DOHH2 (cell line): ENCODE data around the gene LRRC3B.

ENCODE experiments used
- H3F3A ChIP-seq: fragments of 200-600 bp; sonication (generic), shearing (Covaris generic); 2 replicates; pipeline ENCODE4 v1.6.0; 2016; ENCODE audit warnings: antibody characterized with exemption, mild to moderate bottlenecking; ENCODE audit not compliant: control insufficient read depth, insufficient read depth
- H3K27ac ChIP-seq: fragments of 200-600 bp; sonication (generic); 2 replicates; pipeline ENCODE4 v1.5.1; 2014; ENCODE audit warnings: low read depth, mild to moderate bottlenecking, low read length, moderate library complexity
- H3K27me3 ChIP-seq: fragments of 200-600 bp; sonication (generic); 2 replicates; pipeline ENCODE4 v1.6.1; 2014; ENCODE audit warnings: mild to moderate bottlenecking, low read length, mixed read lengths; ENCODE audit not compliant: control insufficient read depth
- H3K36me3 ChIP-seq: fragments of 200-600 bp; sonication (generic); 2 replicates; pipeline ENCODE4 v1.6.1; 2014; ENCODE audit warnings: mild to moderate bottlenecking, low read length, moderate library complexity, mixed read lengths; ENCODE audit not compliant: control insufficient read depth
- H3K4me1 ChIP-seq: fragments of 200-600 bp; sonication (generic); 2 replicates; pipeline ENCODE4 v1.6.1; 2014; ENCODE audit warnings: mild to moderate bottlenecking, low read length, mixed read lengths; ENCODE audit not compliant: control insufficient read depth
- H3K4me2 ChIP-seq: fragments of 200-600 bp; sonication (generic); 2 replicates; pipeline ENCODE4 v1.6.0; 2014; ENCODE audit warnings: mild to moderate bottlenecking, low read length, moderate library complexity
- H3K4me3 ChIP-seq: fragments of 200-600 bp; sonication (generic); 2 replicates; pipeline ENCODE4 v1.5.1; 2014; ENCODE audit warnings: mild to moderate bottlenecking, low read length, mixed read lengths
- H3K79me2 ChIP-seq: fragments of 200-600 bp; sonication (generic); 2 replicates; pipeline ENCODE4 v1.6.1; 2014; ENCODE audit warnings: mild to moderate bottlenecking, low read length, mixed read lengths; ENCODE audit not compliant: control insufficient read depth
- H3K9me2 ChIP-seq: fragments of 200-600 bp; sonication (generic); replicated peaks from 2 replicates; pipeline ENCODE4 v1.6.1; 2014; ENCODE audit warnings: mild to moderate bottlenecking, low read length, mixed read lengths; ENCODE audit not compliant: control insufficient read depth
- H3K9me3 ChIP-seq: fragments of 200-600 bp; sonication (generic); 2 replicates; pipeline ENCODE4 v1.6.1; 2014; ENCODE audit warnings: antibody characterized with exemption, low read length, mixed read lengths; ENCODE audit not compliant: control insufficient read depth, insufficient read depth
- H4K20me1 ChIP-seq: fragments of 200-600 bp; sonication (generic); 2 replicates; pipeline ENCODE4 v1.6.0; 2014; ENCODE audit warnings: low read depth, mild to moderate bottlenecking, antibody characterized with exemption, low read length, moderate library complexity; ENCODE audit not compliant: control insufficient read depth, insufficient read depth
- CTCF ChIP-seq: fragments of 200-600 bp; sonication (generic); IDR thresholded peaks from one replicate; pipeline ENCODE4 v1.5.1; 2014; ENCODE audit warnings: antibody characterized with exemption, mild to moderate bottlenecking, low read depth, low read length; ENCODE audit not compliant: poor library complexity, severe bottlenecking
- EZH2phosphoT487 ChIP-seq: fragments of 200-600 bp; sonication (generic); IDR thresholded peaks from 2 replicates; pipeline ENCODE4 v1.6.1; 2017; ENCODE audit warnings: borderline replicate concordance, mild to moderate bottlenecking, antibody characterized with exemption, low read length, moderate library complexity, mixed read lengths

Gene LRRC3B

GRCh38 chr3:26652164-26652563 lies 29.6 kb downstream of the LRRC3B start:
- H3K27ac ChIP-seq, result no peak overlapping the region
- H3K9me3 ChIP-seq, result no peaks in the 10 kb centered on the region
- H3K4me2 ChIP-seq, result no peak overlapping the region
- no peaks in the 10 kb centered on the region for H3K36me3 ChIP-seq
- no peaks in the 10 kb centered on the region for H3F3A ChIP-seq
- no peaks in the 10 kb centered on the region for H3K4me1 ChIP-seq
- no peaks in the 10 kb centered on the region for H3K27me3 ChIP-seq
- no peaks in the 10 kb centered on the region for H3K9me2 ChIP-seq
- H3K79me2 ChIP-seq, result no peaks in the 10 kb centered on the region
- H3K4me3 ChIP-seq, result no peak overlapping the region
- no peaks in the 10 kb centered on the region for H4K20me1 ChIP-seq
- TF ChIP-seq CTCF (no peak), EZH2phosphoT487 (no peak)

GRCh38 chr3:26653811-26654425 lies 31.3 kb downstream of the LRRC3B start:
- Histone ChIP-seq H3K27ac (no peak overlapping the region), H3K9me2 (no peaks in the 10 kb centered on the region), H3K9me3 (no peaks in the 10 kb centered on the region), H3K4me1 (no peaks in the 10 kb centered on the region), H3K36me3 (no peaks in the 10 kb centered on the region), H4K20me1 (no peaks in the 10 kb centered on the region), H3K27me3 (no peaks in the 10 kb centered on the region), H3F3A (no peaks in the 10 kb centered on the region), H3K4me2 (no peak overlapping the region), H3K4me3 (no peak overlapping the region), H3K79me2 (no peaks in the 10 kb centered on the region)
- TF ChIP-seq CTCF, result no peak
- TF ChIP-seq EZH2phosphoT487, result no peak

- H3K4me1 ChIP-seq, result no peaks in the 10 kb centered on the region
- no peak for TF ChIP-seq CTCF
- TF ChIP-seq EZH2phosphoT487, result no peak
- no peaks in the 10 kb centered on the region for H3K9me3 ChIP-seq
- H3K27me3 ChIP-seq, result no peaks in the 10 kb centered on the region
- H3F3A ChIP-seq, result no peaks in the 10 kb centered on the region
- H3K36me3 ChIP-seq, result no peaks in the 10 kb centered on the region
- H3K4me3 ChIP-seq, result no peak overlapping the region
- no peak overlapping the region for H3K4me2 ChIP-seq
- no peaks in the 10 kb centered on the region for H4K20me1 ChIP-seq
- no peaks in the 10 kb centered on the region for H3K79me2 ChIP-seq
- H3K9me2 ChIP-seq, result no peaks in the 10 kb centered on the region
- H3K27ac ChIP-seq, result no peak overlapping the region
Observed at GRCh38 chr3:26655231-26655630, 32.7 kb downstream of the LRRC3B start.
